K562 (cell line): ENCODE results near the gene RNF167. TPM values are rescaled to one million over a fixed set of nuclear protein-coding genes. Genes with fewer than 3 reads are reported as not detected.

Experiments
- ATAC-seq: fragments of 200-7000 bp; cut with Tn5 transposase; 3 replicates; pipeline ENCODE4 v1.9.1; 2020; ENCODE audit warnings: moderate library complexity
- BruUV-seq: library from RNA; stranded (reverse); fragments of 400-500 nt; replicated peaks from 2 replicates; lab custom pipeline; 2021; lab: Mats Ljungman, UMichigan
- CTCF ChIA-PET: fragments of 300-600 bp; formaldehyde crosslinking; extraction: SDS; loops from one replicate; lab custom pipeline; 2021; ENCODE audit warnings: low intra/inter-chr PET ratio; lab: Yijun Ruan, JAX
- POLR2A ChIA-PET: fragments of 300-600, 350-650 bp; sonication (Branson Sonifier 250); formaldehyde crosslinking; extraction: SDS; loops from one replicate; lab custom pipeline; 2021; ENCODE audit warnings: antibody characterized with exemption, inconsistent platforms; lab: Yijun Ruan, JAX
- DNase-seq, 4 experiments: peaks; one replicate each; pipeline versions ENCODE4 v3.0.0 to v3.0.0-alpha.2; 2011 to 2018; ENCODE audit warnings: low spot score in 3 of 4, mixed read lengths in 3 of 4; ENCODE audit errors: extremely low read depth in 1 of 4
- FAIRE-seq: peaks from 2 replicates; lab custom pipeline; 2011; peaks lifted over from hg19 to GRCh38; lab: Jason Lieb, UNC
- H2AFZ ChIP-seq: 2 replicates; pipeline ENCODE4 v1.6.0; 2011; ENCODE audit warnings: low read depth, low read length, control low read depth, inconsistent platforms
- H3K27ac ChIP-seq: fragments of 200-600 bp; 3 replicates; pipeline ENCODE4 v1.8.0; 2011; ENCODE audit warnings: low read depth, mild to moderate bottlenecking, control low read depth, inconsistent platforms, low read length, moderate library complexity, mixed read lengths; ENCODE audit errors: extremely low read depth
- H3K27me3 ChIP-seq, 2 experiments: fragments of 300-600 bp in 1 of 2; 2 replicates in 1 of 2; 3 replicates in 1 of 2; pipeline versions ENCODE4 v1.6.0 to v1.8.0; 2011; ENCODE audit warnings: inconsistent platforms in 2 of 2, low read length in 2 of 2, mild to moderate bottlenecking in 1 of 2, mixed read lengths in 1 of 2, moderate library complexity in 1 of 2; ENCODE audit not compliant: control insufficient read depth in 2 of 2, insufficient read depth in 2 of 2
- H3K36me3 ChIP-seq: fragments of 300-600 bp; 3 replicates; pipeline ENCODE4 v1.8.0; 2011; ENCODE audit warnings: mild to moderate bottlenecking, low read length, inconsistent platforms; ENCODE audit not compliant: control insufficient read depth, insufficient read depth
- H3K4me1 ChIP-seq, 2 experiments: fragments of 200-600 bp in 1 of 2; replicated peaks in 1 of 2; 2 replicates in 1 of 2; 3 replicates in 1 of 2; pipeline versions ENCODE4 v1.5.1 to v1.8.0; 2011; ENCODE audit warnings: inconsistent platforms in 2 of 2, low read length in 2 of 2, mild to moderate bottlenecking in 1 of 2, mixed read lengths in 1 of 2, moderate library complexity in 1 of 2; ENCODE audit not compliant: control insufficient read depth in 2 of 2, insufficient read depth in 2 of 2
- H3K4me2 ChIP-seq: 2 replicates; pipeline ENCODE4 v1.6.1; 2011; ENCODE audit warnings: low read length, control low read depth, inconsistent platforms, mixed read lengths; ENCODE audit not compliant: insufficient read depth
- H3K4me3 ChIP-seq: fragments of 200-600 bp; sonication (generic), shearing (Covaris generic); 2 replicates; pipeline ENCODE4 v1.5.1; 2016; ENCODE audit warnings: control low read depth, inconsistent platforms
- H3K79me2 ChIP-seq: fragments of 200-600 bp; 3 replicates; pipeline ENCODE4 v1.8.0; 2011; ENCODE audit warnings: low read length, inconsistent platforms; ENCODE audit not compliant: control insufficient read depth, insufficient read depth
- H3K9ac ChIP-seq, 2 experiments: 2 replicates each; pipeline versions ENCODE4 v1.6.0 to v1.6.1; 2011; ENCODE audit warnings: low read depth in 2 of 2, low read length in 2 of 2, control low read depth in 1 of 2, inconsistent platforms in 1 of 2, mild to moderate bottlenecking in 1 of 2, mixed read lengths in 1 of 2; ENCODE audit not compliant: insufficient read depth in 1 of 2
- H3K9me1 ChIP-seq: one replicate; pipeline ENCODE4 v1.6.0; 2011; ENCODE audit warnings: inconsistent platforms, mild to moderate bottlenecking, low read length, moderate library complexity; ENCODE audit not compliant: control insufficient read depth, insufficient read depth
- H3K9me3 ChIP-seq: replicated peaks from 2 replicates; pipeline ENCODE4 v1.5.1; 2011; ENCODE audit warnings: low read depth, low read length, inconsistent platforms; ENCODE audit not compliant: control insufficient read depth, insufficient read depth
- H4K20me1 ChIP-seq: replicated peaks from 2 replicates; pipeline ENCODE4 v1.6.1; 2011; ENCODE audit warnings: low read length, inconsistent platforms, mixed read lengths; ENCODE audit not compliant: control insufficient read depth, insufficient read depth
- BRD4 ChIP-seq: fragments of 200-600 bp; sonication (generic); IDR thresholded peaks from 2 replicates; pipeline ENCODE4 v1.6.1; 2017; ENCODE audit warnings: inconsistent platforms
- WGBS: fragments of 100-300 bp; shearing (Covaris generic); methylation state at CpG from one replicate; pipeline ENCODE4 v1.1.6; 2016; ENCODE audit warnings: low coverage, mixed read lengths; ENCODE audit not compliant: insufficient coverage; ENCODE audit errors: missing lambda C conversion rate; 5-methylcytosine and 5-hydroxymethylcytosine counted together
- in situ Hi-C: fragments of 300-500 bp; cut with MboI; formaldehyde crosslinking; loops from 4 replicates; pipeline ENCODE4 v1.15.0; 2018; ENCODE audit warnings: inconsistent platforms, mixed read lengths
- intact Hi-C: fragments of 100-400 bp; cut with micrococcal nuclease; formaldehyde crosslinking; loops from 2 replicates; pipeline ENCODE4 v1.14.2; 2022
- polyA plus RNA-seq, 8 experiments: library from polyadenylated mRNA; depleted of rRNA in 4 of 8; stranded (reverse) in 5 of 8; unstranded in 3 of 8; fragments of >200 nt; fragmentation: Nextera tagmentation in 2 of 8; fragmentation: Illumina TruSeq in 1 of 8; extraction: Ambion mirVana in 2 of 8; extraction: Trizol in 1 of 8; gene quantifications; 2 replicates each; pipeline versions ENCODE4 v1.2.1 to v1.2.3, GENCODE V29; 2011 to 2014; ENCODE audit warnings: inconsistent platforms in 1 of 8, missing spikeins in 1 of 8
- total RNA-seq, 7 experiments: library from RNA; depleted of rRNA in 6 of 7; stranded (reverse); fragments of >200 nt in 6 of 7; fragmentation: Illumina TruSeq in 2 of 7; extraction: Trizol in 2 of 7; gene quantifications; 2 replicates each; pipeline versions ENCODE4 v1.2.1 to v1.2.3, GENCODE V29; 2011 to 2021; ENCODE audit warnings: low replicate concordance in 1 of 7
- TF ChIP-seq, protein P1 (sequence below), 3 experiments: fragments of 200-800 bp in 1 of 3; sonication (Bioruptor generic) in 1 of 3; sonication (generic) in 1 of 3; formaldehyde crosslinking in 1 of 3; IDR thresholded peaks; 2 replicates each; pipeline versions ENCODE4 v1.6.1 to v1.8.0; 2016 to 2022; ENCODE audit warnings: mild to moderate bottlenecking in 2 of 3, missing compliant biosample characterization in 2 of 3, missing genetic modification characterization in 2 of 3, missing genetic modification reagents in 1 of 3

Gene RNF167
- total and polyA plus RNA-seq, 9 of the 15 experiments (the other 6 are each of a cell fraction or from before 2014, with no cell fraction given), result 16.5 to 143 (median 45.5) TPM

GRCh38 chr17:4901648-4902344, 38.3 kb upstream of the RNF167 start:
- no peak overlapping the region for H3K4me2 ChIP-seq
- CTCF ChIA-PET, result interaction anchor here (0.5 to 0.7 kb wide), 2 partner anchors 117 to 192 kb away, joined by 4 read pairs; no protein-coding TSS in a partner anchor
- DNase-seq, result peak in 3 of 4 experiments; percentile 34 to 64 (median 50)

More at GRCh38 chr17:4901648-4902344, 38.3 kb upstream of the RNF167 start:
- Histone ChIP-seq H3K9me3 (no peaks in the 10 kb centered on the region), H3K27me3 (no peaks in the 10 kb centered on the region; a peak in 1 of 5 replicates), H3K27ac (no peak overlapping the region), H4K20me1 (no peaks in the 10 kb centered on the region), H3K4me3 (no peak overlapping the region), H2AFZ (no peak overlapping the region), H3K4me1 (peaks cover 14 to 28% of the 10 kb centered on the region in 2 experiments), H3K9ac (no peak overlapping the region), H3K36me3 (no peaks in the 10 kb centered on the region; the same call in 2 of the 3 replicates), H3K79me2 (no peaks in the 10 kb centered on the region), H3K9me1 (peaks cover 2% of the 10 kb centered on the region)
- WGBS, result 62% methylated on average over 6 of the region's 48 CpGs
- TF ChIP-seq, protein P1, sequence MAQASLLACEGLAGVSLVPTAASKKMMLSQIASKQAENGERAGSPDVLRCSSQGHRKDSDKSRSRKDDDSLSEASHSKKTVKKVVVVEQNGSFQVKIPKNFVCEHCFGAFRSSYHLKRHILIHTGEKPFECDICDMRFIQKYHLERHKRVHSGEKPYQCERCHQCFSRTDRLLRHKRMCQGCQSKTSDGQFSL (CRISPR knock-in tag; IDR thresholded peaks at IDR 0.05), result peak; percentile 96
- TF ChIP-seq, protein P1 (tag; IDR thresholded peaks at IDR 0.05), result 0 out of 4 replicates have a peak, but pooled peaks of 1 of the 2 experiments have one; percentile 34
- no peak for TF ChIP-seq BRD4
- ATAC-seq (peak; percentile 69), FAIRE-seq (no peak)
- no TSS peak for BruUV-seq
- in situ Hi-C loops (no loop called here), intact Hi-C loops (loop anchor here (10.0 kb wide), 1 partner anchor 63 kb away; the partner anchor contains the start of gene SPAG7)
- POLR2A ChIA-PET, result interaction anchor here (0.6 to 0.9 kb wide), 4 partner anchors 37 to 130 kb away, joined by 3 read pairs; partner anchors contain the start of gene PLD2
